Measurements from ENCODE around the gene PRKAR1A. TPM values are rescaled to one million over a fixed set of nuclear protein-coding genes. Genes with fewer than 3 reads are reported as not detected.

The PRKAR1A gene
- total RNA-seq, 1 donor from 2014 or later = 374 TPM

DNA sequence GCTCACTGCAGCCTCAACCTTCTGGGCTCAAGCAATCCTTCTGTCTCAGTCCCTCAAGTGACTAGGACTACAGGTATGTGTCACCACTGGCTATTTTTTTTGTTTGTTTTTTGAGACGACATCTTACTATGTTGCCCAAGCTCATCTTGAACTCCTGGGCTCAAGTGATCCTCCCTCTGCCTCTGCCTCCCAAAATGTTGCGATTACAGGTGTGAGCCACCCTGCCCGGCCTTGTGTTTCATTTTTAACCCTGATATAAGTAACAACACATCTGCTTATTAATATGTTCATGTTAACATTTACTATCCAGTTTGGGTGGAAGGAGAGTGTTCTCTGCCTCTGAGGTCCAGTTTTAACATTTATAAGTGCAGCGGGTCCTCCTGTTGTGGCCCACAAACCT, 85.8 kb downstream of the PRKAR1A start:
- H3K27ac ChIP-seq = peak overlapping the region; percentile 80
- TF ChIP-seq, protein P1, sequence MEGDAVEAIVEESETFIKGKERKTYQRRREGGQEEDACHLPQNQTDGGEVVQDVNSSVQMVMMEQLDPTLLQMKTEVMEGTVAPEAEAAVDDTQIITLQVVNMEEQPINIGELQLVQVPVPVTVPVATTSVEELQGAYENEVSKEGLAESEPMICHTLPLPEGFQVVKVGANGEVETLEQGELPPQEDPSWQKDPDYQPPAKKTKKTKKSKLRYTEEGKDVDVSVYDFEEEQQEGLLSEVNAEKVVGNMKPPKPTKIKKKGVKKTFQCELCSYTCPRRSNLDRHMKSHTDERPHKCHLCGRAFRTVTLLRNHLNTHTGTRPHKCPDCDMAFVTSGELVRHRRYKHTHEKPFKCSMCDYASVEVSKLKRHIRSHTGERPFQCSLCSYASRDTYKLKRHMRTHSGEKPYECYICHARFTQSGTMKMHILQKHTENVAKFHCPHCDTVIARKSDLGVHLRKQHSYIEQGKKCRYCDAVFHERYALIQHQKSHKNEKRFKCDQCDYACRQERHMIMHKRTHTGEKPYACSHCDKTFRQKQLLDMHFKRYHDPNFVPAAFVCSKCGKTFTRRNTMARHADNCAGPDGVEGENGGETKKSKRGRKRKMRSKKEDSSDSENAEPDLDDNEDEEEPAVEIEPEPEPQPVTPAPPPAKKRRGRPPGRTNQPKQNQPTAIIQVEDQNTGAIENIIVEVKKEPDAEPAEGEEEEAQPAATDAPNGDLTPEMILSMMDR (IDR thresholded peaks at IDR 0.05) = no peak
- H3K4me1 ChIP-seq = peaks cover 61% of the 10 kb centered on the region
- DNase-seq (no peak), ATAC-seq (no peak)
- intact Hi-C loops (cut with DNase I) = no loop called here
- H3K36me3 ChIP-seq = no peaks in the 10 kb centered on the region
- no peaks in the 10 kb centered on the region for H3K9me3 ChIP-seq
- H3K4me3 ChIP-seq = peak overlapping the region; percentile 75
- H3K27me3 ChIP-seq (ENCODE audit: low read depth) = peaks cover 10% of the 10 kb centered on the region

DNA sequence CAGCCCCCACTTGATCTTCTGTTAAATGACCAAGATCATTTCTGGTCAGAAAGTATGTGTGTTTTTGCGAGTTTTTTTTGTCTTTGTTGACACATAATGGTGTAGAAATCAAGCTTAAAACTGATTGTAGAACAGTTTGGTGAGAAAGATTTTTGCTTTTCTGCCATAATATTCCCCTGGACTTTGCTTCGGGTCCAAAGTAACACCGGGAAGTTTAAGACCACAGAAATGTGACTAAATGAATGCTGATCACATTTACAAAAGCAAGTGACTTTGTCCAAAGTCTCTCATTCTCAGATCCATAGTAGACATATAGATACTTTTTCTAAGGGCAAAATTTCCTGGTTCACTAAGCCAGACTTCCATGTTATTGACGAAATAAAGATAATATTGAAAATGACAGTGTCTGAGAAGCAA, 86.3 kb downstream of the PRKAR1A start:
- intact Hi-C loops (cut with DNase I) = no loop called here
- Histone ChIP-seq H3K36me3 (no peaks in the 10 kb centered on the region), H3K27me3 (ENCODE audit: low read depth) (peaks cover 10% of the 10 kb centered on the region), H3K4me1 (peaks cover 61% of the 10 kb centered on the region), H3K4me3 (peak overlapping the region; percentile 75), H3K27ac (peak overlapping the region; percentile 80), H3K9me3 (no peaks in the 10 kb centered on the region)
- no peak for DNase-seq
- ATAC-seq = no peak
- TF ChIP-seq, protein P1 (IDR thresholded peaks at IDR 0.05) = no peak

DNA sequence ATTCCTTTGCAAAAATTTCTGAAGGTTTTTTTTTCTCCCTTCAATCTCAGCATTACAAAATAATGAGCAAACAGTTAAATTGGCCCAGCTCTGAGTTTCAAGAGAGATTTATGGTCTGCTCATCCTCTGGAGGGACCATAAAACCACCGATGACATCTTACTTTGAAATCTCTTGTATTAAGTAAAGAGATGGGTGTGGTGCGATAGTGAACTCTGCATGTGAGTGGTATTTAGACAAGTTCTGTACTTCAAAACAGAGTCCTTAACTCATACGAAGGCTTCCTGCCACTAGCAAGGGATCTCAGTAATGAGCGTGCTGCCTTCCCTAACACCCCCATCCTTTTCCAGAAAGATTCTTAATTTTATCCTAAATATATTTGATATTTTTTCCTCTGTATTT, 86.9 kb downstream of the PRKAR1A start:
- Histone ChIP-seq H3K36me3 (no peaks in the 10 kb centered on the region), H3K27ac (peak overlapping the region; percentile 80), H3K4me1 (peaks cover 64% of the 10 kb centered on the region), H3K4me3 (peak overlapping the region; percentile 75), H3K9me3 (no peaks in the 10 kb centered on the region), H3K27me3 (ENCODE audit: low read depth) (peaks cover 10% of the 10 kb centered on the region)
- TF ChIP-seq, protein P1 (IDR thresholded peaks at IDR 0.05) = no peak
- intact Hi-C loops (cut with DNase I) = no loop called here
- DNase-seq (no peak), ATAC-seq (peak in 1 of 2 donors; percentile 50)

DNA sequence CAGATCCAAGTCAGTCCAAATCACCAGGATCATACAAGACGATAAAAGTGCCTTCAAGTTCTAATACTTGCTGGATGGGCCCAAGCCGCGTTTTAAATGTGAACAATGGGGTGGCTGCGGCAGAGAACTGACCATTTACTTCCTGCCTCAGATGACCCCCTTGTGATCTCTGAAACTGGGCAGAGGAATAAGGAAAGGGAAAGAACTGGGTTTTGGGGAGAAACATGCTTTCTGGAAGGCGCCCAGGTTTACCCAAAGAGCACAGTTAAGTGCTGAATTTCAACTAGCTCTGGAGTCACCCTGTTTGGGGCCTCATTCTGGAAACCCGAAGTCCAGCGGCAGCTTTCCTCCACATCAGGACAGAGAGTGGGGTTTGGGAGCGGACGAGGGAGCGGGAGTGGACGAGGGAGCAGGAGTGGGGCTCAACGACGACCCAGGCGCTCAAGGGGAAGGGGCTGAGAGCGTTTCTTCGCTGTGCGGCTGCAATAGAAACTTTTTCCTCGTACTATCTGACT, 87.4 kb downstream of the PRKAR1A start:
- TF ChIP-seq, protein P1 (IDR thresholded peaks at IDR 0.05) = no peak
- Histone ChIP-seq H3K36me3 (no peaks in the 10 kb centered on the region), H3K4me1 (peaks cover 64% of the 10 kb centered on the region), H3K27ac (peak overlapping the region; percentile 80), H3K27me3 (ENCODE audit: low read depth) (peaks cover 10% of the 10 kb centered on the region), H3K9me3 (no peaks in the 10 kb centered on the region), H3K4me3 (peak overlapping the region; percentile 75)
- no peak for DNase-seq
- intact Hi-C loops (cut with DNase I) = no loop called here
- peak in 1 of 2 donors; percentile 11 for ATAC-seq

DNA sequence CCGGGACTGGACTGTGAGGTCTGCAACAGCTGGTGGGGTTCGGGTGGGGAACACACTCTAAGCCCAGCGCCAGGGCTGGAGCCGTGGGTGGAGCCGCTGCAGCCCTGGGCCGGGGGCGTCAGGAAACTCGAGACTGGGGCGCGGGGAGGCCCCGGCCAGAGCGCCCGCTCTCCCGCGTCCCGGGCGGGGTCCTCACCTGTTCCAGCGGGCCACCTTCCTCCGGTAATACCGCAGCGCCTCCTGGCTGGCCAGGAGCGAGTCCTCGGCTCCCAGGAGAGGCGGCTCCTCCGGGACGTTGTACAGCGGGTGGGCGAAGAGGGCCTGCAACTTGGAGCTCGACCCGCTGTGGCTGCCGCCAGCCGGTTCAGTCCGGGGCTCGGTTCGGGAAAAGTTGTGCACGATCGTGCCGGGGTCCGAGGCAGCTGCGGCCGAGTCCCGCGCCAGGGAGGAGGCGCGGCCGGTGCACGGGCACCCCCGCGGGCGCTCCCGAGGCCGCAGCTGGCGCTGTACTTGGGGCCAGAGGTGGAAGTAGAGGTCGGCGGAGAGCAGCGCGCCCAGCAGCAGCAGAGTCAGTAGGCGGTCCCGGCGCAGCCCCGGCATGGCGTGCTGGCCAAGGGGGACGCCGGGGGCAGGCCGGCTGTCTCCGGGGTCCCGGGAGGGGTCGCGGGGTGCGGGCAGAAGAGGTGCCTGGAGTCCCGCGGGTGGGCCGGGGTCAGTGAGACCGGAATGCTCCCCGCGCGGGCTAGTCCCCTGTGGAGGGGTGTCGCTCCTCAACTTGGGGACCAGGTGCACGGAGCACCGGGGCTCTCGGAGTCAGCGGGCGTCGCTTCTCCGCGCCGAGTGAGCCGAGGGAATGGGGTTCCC, 88.1 kb downstream of the PRKAR1A start:
- H3K36me3 ChIP-seq = no peaks in the 10 kb centered on the region
- peak overlapping the region; percentile 75 for H3K4me3 ChIP-seq
- peak; percentile 81 to 86 for ATAC-seq
- H3K4me1 ChIP-seq = peaks cover 60% of the 10 kb centered on the region
- TF ChIP-seq, protein P1 (IDR thresholded peaks at IDR 0.05) = peak; percentile 41
- peaks cover 10% of the 10 kb centered on the region for H3K27me3 ChIP-seq (ENCODE audit: low read depth)
- H3K27ac ChIP-seq = peak overlapping the region; percentile 80
- intact Hi-C loops (cut with DNase I) = no loop called here
- no peaks in the 10 kb centered on the region for H3K9me3 ChIP-seq
- peak; percentile 82 for DNase-seq

Other genes starting within 250 kb of the PRKAR1A start
- 7.5 TPM for gene SLC16A6, start 221.3 kb upstream of the PRKAR1A start, total RNA-seq
- gene ARSG, start 220.9 kb upstream of the PRKAR1A start, total RNA-seq = 4.2 TPM
- 37.5 TPM for gene WIPI1, start 54.9 kb upstream of the PRKAR1A start, total RNA-seq
- gene FAM20A, start 88.9 kb downstream of the PRKAR1A start, total RNA-seq = 38.7 TPM

Measured in lower lobe of right lung (tissue), 2 donors.